Testis (tissue), 3 donors: ENCODE results near the gene MPRIP. TPM values are rescaled to one million over a fixed set of nuclear protein-coding genes. Genes with fewer than 3 reads are reported as not detected.

Experiments
- DNase-seq: peaks from one replicate; pipeline ENCODE4 v3.0.0-alpha.2; 2019
- H3K27ac ChIP-seq, 2 donors: fragments of 200-600 bp; sonication (generic); one replicate each; pipeline ENCODE4 v1.5.1; 2019
- H3K27me3 ChIP-seq: fragments of 200-600 bp; sonication (generic); one replicate; pipeline ENCODE4 v1.5.1; 2019
- H3K36me3 ChIP-seq: fragments of 200-600 bp; sonication (generic); one replicate; pipeline ENCODE4 v1.5.1; 2017; ENCODE audit warnings: low read depth; ENCODE audit errors: missing control alignments
- H3K4me1 ChIP-seq: fragments of 200-600 bp; sonication (generic); one replicate; pipeline ENCODE4 v1.5.1; 2019
- H3K4me3 ChIP-seq, 2 donors: fragments of 200-600 bp; sonication (generic); one replicate each; pipeline ENCODE4 v1.5.1; 2017 to 2019
- H3K9me3 ChIP-seq: fragments of 200-600 bp; sonication (generic); one replicate; pipeline ENCODE4 v1.5.1; 2017
- CTCF ChIP-seq, 3 experiments: fragments of 450-650 bp in 2 of 3; fragments of 200-600 bp in 1 of 3; sonication (generic) in 1 of 3; IDR thresholded peaks; one replicate each; pipeline ENCODE4 v1.5.1; 2016 to 2019; ENCODE audit warnings: antibody characterized with exemption in 3 of 3, mild to moderate bottlenecking in 2 of 3, moderate library complexity in 1 of 3
- POLR2A ChIP-seq: fragments of 450-650 bp; IDR thresholded peaks from one replicate; pipeline ENCODE4 v1.6.1; 2017; ENCODE audit warnings: antibody characterized with exemption, mild to moderate bottlenecking, moderate library complexity
- WGBS, 2 donors: methylation state at CpG; one replicate each; pipeline ENCODE4 v1.1.5; 2018; 5-methylcytosine and 5-hydroxymethylcytosine counted together
- intact Hi-C: fragments of 100-400 bp; cut with DNase I; formaldehyde crosslinking; loops from one replicate; pipeline ENCODE4 v1.15.1; 2023; ENCODE audit warnings: low total_unique reads
- polyA plus RNA-seq: library from polyadenylated mRNA; stranded (reverse); fragments of 350-450 nt; fragmentation: Illumina TruSeq; extraction: RNeasy Lipid Tissue Mini Kit (QIAGEN cat#74804); gene quantifications from one replicate; pipeline ENCODE4 v1.2.3, GENCODE V29; 2014; ENCODE audit warnings: low read depth, low replicate concordance; ENCODE audit not compliant: insufficient read depth
- total RNA-seq, 2 donors: library from RNA; depleted of rRNA; stranded (reverse); fragments of >200 nt; gene quantifications; one replicate each; pipeline ENCODE4 v1.2.3, GENCODE V29; 2016

Gene MPRIP
- total and polyA plus RNA-seq, 3 donors from 2014 or later = 191 to 337 (median 304) TPM

- peak overlapping the region; percentile 91 to 95 for H3K27ac ChIP-seq
- intact Hi-C loops = no loop called here
- no peak for DNase-seq
- TF ChIP-seq CTCF (IDR thresholded peaks at IDR 0.05) (no peak), POLR2A (no peak)
- 31 to 33% methylated on average over 13 to 16 of the region's 16 CpGs for WGBS, 2 donors
- H3K27me3 ChIP-seq = no peaks in the 10 kb centered on the region
- H3K4me3 ChIP-seq = peak overlapping the region; percentile 65 to 72
- peaks cover 16% of the 10 kb centered on the region for H3K4me1 ChIP-seq
- H3K36me3 ChIP-seq = no peaks in the 10 kb centered on the region
- H3K9me3 ChIP-seq = no peaks in the 10 kb centered on the region
Observed at GRCh38 chr17:17206913-17207335, 164.7 kb downstream of the MPRIP start.

GRCh38 chr17:17207998-17208397, 165.7 kb downstream of the MPRIP start:
- H3K36me3 ChIP-seq = no peaks in the 10 kb centered on the region
- H3K27me3 ChIP-seq = no peaks in the 10 kb centered on the region
- peak overlapping the region in 1 of 2 donors; percentile 95 for H3K27ac ChIP-seq
- intact Hi-C loops = no loop called here
- H3K9me3 ChIP-seq = no peaks in the 10 kb centered on the region
- DNase-seq = no peak
- WGBS, 2 donors = 80 to 83% methylated on average over 8 of the region's 8 CpGs
- peaks cover 10% of the 10 kb centered on the region for H3K4me1 ChIP-seq
- no peak overlapping the region for H3K4me3 ChIP-seq
- no peak for TF ChIP-seq CTCF (IDR thresholded peaks at IDR 0.05)
- TF ChIP-seq POLR2A = no peak

- no peaks in the 10 kb centered on the region for H3K27me3 ChIP-seq
- WGBS, 2 donors = 72 to 73% methylated on average over 9 to 10 of the region's 10 CpGs
- H3K4me3 ChIP-seq = no peak overlapping the region
- no peaks in the 10 kb centered on the region for H3K36me3 ChIP-seq
- no peak overlapping the region for H3K27ac ChIP-seq
- no peaks in the 10 kb centered on the region for H3K4me1 ChIP-seq
- TF ChIP-seq POLR2A (no peak), CTCF (IDR thresholded peaks at IDR 0.05) (no peak)
- no peaks in the 10 kb centered on the region for H3K9me3 ChIP-seq
- no peak for DNase-seq
- intact Hi-C loops = no loop called here
Observed at GRCh38 chr17:17213775-17214174, 171.5 kb downstream of the MPRIP start.

GRCh38 chr17:17214646-17215436, 172.6 kb downstream of the MPRIP start:
- no peak overlapping the region for H3K4me3 ChIP-seq
- no peak overlapping the region for H3K27ac ChIP-seq
- no peaks in the 10 kb centered on the region for H3K36me3 ChIP-seq
- H3K4me1 ChIP-seq = no peaks in the 10 kb centered on the region
- TF ChIP-seq POLR2A (no peak), CTCF (IDR thresholded peaks at IDR 0.05) (no peak)
- no peaks in the 10 kb centered on the region for H3K27me3 ChIP-seq
- H3K9me3 ChIP-seq = no peaks in the 10 kb centered on the region
- intact Hi-C loops = no loop called here
- no peak for DNase-seq
- WGBS, 2 donors = 84 to 88% methylated on average over 25 to 27 of the region's 27 CpGs

GRCh38 chr17:17215575-17215974, 173.3 kb downstream of the MPRIP start:
- DNase-seq = no peak
- Histone ChIP-seq H3K9me3 (no peaks in the 10 kb centered on the region), H3K27me3 (no peaks in the 10 kb centered on the region), H3K4me1 (no peaks in the 10 kb centered on the region), H3K27ac (no peak overlapping the region), H3K36me3 (no peaks in the 10 kb centered on the region), H3K4me3 (no peak overlapping the region)
- intact Hi-C loops = no loop called here
- 76 to 86% methylated on average over 6 to 8 of the region's 8 CpGs for WGBS, 2 donors
- TF ChIP-seq POLR2A (no peak), CTCF (IDR thresholded peaks at IDR 0.05) (no peak)
